ENCODE measurements around the gene JADE3.

Gene JADE3

DNA sequence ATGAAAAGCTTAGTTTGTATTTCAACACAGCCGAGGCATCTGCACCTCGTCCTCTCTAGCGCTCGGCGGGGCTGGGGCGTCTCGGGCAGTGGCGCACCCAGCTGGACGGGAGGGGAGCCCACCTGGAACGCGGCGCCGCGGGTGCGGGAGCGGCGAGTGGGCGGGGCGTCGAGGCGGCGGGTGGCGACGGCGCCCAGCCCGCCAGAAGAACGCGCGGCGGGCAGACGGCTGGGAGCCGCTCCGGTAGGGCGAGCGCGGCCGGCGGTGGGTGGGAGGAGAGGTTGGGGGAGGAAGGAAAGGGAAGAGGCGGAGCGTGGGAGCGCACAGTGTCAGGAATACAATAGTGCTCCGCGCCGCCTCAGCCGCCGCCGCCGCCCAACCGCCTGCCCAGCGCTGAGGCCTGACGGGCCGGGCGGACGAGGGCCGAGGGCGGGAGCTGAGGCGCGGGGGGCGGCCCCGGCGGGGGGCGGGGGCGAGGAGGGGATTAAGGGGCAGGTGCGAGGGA, at the start of gene JADE3:
JADE3 (plus strand) TSS at position 324 of the 505 bp plus-strand sequence. CDS start 72,474 bp downstream, outside the sequence.
- peak in 2 of 4 experiments; percentile 1 for DNase-seq

DNA sequence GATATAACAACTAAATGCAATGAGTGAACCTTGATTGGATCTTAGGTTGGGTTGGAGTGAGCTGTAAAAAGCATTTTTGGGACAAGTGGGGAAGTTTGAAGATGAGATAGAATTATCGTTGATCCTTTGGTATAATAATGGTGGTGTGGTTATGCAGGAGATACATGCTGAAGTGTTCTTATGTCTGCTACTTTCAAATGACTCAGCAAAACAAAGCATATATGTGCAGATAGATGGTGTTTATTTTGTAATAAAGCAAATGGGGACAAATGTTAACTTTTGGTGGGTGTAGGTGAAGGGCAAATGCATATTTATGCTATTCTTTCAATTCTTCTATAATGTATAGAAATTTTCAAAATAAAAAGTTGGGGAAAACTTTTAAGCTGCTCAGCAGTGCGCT, 49.1 kb upstream of the JADE3 start:
- DNase-seq: no peak

DNA sequence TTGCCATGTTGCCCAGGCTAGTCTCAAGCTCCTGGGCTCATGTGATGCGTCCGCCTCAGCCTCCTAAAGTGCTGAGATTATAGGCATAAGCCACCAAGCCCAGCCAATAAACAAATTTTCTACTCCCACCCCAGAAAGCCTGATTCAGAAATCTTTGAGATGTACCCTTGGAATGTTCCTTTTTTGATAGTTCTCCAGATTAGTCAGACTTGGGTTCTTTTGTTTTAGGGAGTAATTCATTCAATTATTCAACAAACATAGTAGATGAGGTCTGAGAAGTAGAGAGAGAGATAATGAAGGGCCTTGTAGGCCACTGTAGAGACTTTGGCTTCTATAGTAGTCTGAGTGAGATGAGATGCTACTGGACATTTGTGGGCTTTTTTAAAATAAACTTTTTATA, 47.6 kb upstream of the JADE3 start:
- DNase-seq: no peak

DNA sequence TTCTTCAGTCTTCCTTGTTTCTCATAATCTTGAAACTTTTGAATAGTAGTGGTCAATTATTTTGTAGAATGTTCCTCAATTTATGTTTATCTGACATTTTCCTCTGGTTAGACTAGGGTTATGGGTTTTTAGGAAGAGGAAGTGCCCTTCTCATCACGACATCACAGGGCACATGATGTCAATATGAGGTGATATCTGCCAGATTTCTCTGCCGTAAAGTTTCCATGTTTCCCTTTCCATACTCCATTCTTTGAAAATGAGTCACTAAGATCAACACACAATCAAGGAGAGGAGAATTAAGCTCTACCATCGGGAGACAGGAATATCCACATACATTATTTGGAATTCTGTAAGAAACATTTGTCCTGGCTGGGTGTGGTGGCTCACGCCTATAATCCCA, 46.9 kb upstream of the JADE3 start:
- no peak for DNase-seq

DNA sequence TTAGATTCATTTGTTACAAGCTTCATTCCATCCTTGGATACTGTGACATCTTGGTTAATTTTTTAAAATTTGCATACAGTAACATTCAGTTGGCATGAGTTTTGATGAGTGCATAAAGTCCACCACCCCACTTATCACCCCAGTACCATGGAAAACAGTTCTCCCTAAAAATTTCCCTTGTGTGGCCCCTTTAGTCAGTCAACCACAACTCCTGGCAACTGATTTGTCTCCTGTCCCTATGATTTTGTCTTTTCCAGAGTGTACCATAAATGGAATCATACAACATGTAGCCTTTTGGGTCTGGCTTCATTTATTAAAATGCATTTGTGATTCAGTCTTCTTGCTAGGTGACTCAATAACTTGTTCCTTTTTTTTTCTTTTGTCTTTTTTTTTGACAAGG, 45.5 kb upstream of the JADE3 start:
- DNase-seq: no peak

DNA sequence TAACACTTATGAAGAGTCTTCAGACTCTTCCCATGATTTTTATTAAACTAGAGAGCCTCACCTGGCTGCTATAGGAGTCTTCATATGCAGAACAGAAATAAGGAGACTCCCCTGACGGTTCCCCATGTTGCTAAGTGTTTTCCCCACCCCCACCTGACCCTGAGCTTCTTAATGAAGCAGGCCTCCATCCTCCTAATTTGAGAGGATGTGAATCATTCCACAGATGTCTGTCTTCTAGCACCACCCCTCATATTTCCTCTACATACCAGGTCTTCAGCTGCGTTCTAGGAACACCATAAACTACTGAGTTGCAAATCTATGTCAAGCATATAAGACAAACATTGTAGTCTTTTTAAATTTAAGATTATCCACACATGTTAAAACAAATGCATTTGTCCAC, 38.5 kb upstream of the JADE3 start:
- no peak for DNase-seq

DNA sequence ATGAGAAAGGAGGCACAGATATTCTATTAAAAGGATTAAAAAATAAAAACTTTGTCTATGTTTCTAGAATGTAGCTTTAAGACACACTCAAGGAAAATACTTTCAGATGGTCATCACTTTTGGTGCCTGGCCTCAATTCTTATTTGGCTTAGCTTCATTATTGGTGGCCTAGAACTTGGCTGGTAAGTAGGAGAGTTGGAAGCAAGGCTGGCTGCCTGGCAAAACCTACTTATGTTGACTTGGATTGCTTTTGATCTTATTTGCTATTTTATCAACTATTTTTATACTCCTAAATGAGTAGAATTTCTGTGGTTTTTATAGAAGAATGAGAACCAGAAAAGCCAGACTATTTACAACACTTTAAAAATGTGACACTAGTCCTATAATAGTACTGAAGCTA, 35.3 kb upstream of the JADE3 start:
- no peak for DNase-seq

DNA sequence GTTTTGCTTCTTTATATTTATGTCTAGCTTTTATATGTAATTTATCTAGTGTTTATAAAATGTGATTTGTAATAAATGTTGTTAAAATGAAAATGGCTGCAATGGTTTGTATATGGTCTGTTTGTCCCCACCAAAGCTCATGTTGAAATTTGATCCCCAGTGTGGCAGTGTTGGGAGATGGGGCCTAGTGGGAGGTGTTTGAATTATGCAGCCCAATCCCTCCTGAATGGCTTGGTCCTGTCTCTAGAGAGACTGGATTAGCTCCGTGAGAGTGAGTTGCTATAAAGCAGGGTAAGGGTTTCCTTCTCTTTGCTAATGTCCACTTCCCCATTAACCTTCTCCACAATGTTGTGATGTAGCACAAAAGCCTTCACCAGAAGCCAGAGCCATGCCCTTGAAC, 30.0 kb upstream of the JADE3 start:
- no peak for DNase-seq

DNA sequence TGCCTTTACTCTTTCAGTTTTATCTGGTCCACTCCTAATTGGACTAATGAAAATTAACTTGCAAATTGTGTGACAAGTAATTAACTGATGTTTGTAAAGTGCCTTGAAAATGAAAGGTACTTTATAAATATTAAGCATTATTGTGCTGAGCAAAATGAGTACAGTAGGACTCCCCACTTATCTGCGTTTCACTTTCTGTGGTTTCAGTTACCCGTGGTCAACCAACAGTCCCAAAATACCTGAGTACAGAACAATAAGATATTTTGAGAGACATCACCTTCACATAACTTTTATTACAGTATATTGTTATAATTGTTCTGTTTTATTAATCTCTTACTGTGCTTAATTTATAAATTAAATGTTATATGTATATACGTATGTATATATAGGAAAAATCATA, 27.4 kb upstream of the JADE3 start:
- DNase-seq: no peak

DNA sequence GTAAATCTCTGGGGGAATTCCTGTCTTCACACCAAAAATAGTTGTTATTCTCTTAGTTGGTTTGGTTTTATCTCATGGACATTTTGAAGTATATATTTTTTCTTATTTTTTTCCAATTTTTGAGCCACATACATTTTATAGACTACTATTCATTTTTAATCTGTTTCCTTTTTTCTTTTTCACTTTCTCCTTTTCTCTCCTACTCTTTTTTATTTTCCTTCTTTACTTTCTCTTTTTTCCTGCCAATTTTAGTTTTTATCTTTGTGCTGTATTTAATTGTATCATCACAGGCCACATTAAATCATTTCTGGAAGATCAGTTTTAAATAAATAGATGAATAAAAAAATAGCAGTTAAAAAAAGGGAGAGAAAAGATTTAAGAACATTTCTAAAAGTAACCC, 14.0 kb upstream of the JADE3 start:
- no peak for DNase-seq

DNA sequence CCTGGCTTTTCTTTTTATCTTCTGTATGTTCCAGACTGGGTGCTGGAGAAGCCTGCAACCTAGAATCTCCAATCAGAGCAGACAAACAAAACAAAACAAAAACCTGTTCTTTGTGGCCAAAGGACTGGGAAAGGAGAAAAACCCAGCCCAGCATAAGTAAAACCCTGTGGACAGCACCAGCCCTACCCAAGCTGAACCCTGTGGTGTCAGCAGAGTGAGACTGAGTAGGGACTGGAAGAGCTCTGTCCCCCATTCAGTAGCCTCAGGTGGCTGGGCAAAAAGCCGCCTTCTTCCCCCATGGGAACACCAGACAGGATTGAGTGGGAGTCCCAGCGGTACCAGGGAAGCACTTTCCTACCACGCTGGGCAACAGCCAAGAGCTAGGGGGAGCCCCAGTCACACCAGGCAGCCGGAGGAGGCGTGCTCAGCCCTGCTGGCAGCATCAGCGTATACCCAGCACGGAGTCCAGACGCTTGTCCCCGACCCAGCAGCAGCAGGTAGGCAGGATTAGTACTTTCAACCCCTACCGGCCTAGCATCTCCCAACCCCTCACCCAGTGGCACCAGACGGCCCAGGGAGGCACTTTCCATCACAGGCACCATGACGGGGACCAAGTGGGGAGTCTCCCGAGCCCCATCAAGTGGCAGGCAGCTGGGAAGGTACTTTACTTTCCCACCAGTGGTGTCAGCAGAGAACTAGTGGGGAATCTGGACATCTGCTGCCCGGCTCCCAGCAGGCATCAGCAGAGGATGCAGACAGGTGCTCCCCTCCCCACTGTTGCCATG, 8.6 kb upstream of the JADE3 start:
- DNase-seq: peak in 3 of 4 experiments; percentile 0 to 8 (median 1)

DNA sequence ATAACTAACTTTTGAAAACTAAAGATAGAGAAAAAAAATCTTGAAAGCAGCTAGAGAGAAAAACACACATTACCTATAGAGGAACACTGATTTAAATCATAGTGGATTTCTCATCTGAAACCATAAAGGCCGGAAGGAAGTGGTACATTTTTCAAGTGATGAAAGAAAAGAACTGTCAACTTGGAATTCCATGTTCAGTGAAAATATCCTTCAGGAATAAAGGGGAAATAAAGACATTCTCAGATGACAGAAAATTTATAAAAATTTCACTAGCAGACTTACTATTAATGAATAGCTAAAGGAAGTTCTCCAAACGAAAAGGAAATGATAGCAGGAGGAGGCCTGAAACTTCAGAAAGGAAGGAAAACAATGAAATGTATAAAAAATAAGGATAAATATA, 7.6 kb upstream of the JADE3 start:
- no peak for DNase-seq

DNA sequence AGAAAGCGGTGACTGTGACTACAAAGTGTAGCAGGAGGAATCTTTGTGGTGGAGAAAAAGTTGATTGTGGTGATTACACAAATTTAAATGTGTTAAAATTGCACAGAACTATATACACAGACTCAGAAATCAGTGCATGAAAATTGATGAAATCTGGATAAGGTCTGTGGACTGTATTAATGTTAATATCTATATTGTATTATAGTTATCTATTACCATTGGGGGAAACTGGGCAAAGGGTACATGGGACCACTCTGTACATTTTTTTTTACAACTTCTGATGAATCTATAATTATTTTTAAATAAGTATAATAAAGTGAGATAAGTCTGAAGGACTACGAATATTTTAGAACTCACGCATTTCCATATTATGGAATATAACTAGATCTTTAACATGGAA, 1.8 kb upstream of the JADE3 start:
- no peak for DNase-seq

DNA sequence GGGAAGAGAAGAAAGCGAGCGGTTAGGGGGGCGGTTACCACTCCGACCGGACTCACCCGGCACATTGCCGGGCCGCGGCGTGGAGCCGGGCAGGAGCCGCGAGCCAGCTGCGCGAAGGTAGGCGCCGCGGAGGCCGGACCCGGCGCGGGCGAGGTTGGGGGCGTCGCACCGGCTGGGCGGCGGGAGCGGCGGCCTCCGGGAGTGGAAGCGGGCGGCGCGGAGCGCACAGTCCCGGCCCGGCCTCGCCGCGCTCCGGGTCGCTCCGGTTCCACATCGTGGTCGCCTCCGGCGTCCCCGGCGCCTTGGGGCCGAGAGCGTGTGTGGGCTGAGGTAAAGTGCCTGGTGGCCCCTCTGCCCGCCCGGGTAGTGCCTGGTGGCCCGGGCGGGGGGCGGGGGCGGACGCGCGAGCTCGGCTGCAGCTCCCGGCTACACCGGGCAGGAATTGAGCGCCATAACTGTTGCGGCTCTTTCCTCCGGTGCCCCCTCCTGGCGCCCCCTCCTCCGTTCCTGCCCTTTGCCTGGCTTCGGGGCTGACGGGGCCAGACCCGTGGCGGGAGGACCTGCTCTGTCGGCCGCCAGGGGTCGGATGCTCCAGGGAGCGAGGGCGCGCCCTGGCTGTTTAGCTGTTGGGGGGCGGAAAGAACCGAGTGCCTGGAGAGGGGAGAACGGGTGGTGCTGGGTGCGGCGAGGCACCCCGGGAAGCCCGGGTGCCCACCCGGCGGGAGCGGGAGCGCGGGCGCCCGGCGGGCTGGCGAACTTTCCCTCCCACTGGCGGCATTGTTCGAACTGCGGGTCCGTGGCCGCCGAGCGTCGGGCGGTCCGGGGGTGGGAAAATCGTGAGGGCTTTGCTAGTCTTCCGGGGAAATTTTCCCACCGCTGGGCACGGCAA, 626 bp downstream of the JADE3 start:
- DNase-seq: peak in 3 of 4 experiments; percentile 1 to 4 (median 3)

DNA sequence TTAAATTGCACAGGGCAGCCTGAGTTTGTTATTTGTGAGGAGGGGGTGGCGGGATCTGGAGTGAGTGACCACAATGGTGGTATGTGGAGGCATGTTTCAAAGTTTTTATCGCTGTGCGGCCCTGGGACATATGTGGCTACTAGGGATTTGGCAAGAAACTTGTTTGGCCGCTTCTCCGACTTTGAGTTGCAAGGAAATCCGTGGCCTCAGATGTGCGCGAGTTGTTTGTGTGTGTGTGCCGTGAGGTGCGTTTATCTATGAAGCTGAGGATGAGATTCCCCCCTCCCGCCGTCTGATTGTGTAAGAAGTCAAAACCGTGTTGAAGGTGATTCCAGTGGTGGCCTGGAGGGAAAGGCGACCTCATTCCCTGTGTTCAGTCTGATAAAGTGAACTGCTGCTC, 1.4 kb downstream of the JADE3 start:
- DNase-seq: no peak

DNA sequence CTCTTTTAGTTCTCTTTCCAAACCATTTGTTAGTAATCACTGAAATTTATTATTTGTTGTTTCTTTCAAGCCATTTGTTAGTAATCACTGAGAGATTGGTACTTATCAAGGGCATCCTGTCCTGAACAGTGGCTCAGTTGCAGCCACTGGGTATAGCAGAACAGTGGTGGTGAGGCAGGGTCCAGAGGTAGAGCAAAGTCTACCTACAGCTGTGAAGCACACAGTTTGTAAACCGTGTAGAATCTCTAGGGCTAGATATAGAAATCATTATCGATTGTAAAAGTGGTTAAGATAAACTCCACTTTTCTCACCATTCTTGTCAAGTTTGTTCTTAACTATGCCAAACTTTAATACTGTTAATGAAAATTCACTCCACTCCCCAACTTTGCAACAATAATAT, 4.1 kb downstream of the JADE3 start:
- no peak for DNase-seq

DNA sequence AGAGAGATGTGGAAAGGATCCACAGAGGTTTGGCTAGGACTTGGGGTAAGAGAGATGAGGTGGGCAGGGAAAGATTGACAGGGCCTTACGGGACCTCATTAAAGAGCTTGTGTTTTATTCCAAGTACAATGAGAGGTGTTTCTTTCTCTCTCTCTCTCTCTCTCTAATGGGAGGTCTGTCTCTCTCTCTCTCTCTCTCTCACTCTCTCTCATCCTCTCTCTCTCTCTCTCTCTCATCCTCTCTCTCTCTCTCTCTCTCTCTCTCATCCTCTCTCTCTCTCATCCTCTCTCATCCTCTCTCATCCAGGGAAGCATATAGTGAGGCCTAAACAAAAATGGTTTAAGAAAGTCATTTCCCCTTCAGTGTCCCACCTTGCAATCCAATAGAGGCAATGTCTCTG, 5.4 kb downstream of the JADE3 start:
- DNase-seq: no peak

DNA sequence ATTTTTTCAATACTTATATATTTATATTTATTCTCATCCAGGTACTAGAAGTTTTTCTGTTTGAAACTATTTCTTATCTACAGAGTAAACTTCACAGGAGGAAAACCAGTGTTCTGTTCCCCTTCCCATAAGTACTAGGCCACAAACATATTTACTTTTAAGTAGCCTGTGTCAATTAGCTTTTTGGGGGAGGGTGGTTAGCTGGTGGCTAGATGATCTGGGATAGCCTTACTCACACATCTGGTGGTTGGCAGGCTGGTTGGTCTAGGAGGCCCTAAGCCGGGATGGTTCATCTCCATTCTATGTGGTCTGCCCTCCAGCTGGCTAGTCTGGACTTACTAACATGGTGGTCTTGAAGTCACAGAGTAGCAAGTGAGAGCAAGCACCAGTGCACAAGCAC, 6.2 kb downstream of the JADE3 start:
- DNase-seq: no peak

DNA sequence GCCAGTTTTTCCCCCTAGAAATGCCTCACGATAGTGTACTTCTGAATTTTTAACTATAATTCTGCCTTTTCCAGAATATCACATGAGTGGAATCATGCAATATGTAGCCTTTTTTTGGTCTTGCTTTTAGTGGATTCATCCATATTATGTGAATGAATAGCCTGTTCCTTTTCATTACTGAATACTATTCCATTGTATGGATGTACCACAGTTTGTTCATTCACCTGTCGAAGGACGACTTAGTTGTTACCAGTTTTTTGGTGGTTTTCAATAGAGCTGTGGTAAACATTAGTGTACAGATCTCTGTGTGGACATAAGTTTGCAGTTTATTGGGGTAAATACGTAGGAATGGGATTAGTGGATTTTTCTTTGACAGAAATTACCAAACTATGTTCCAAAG, 8.0 kb downstream of the JADE3 start:
- DNase-seq: no peak

DNA sequence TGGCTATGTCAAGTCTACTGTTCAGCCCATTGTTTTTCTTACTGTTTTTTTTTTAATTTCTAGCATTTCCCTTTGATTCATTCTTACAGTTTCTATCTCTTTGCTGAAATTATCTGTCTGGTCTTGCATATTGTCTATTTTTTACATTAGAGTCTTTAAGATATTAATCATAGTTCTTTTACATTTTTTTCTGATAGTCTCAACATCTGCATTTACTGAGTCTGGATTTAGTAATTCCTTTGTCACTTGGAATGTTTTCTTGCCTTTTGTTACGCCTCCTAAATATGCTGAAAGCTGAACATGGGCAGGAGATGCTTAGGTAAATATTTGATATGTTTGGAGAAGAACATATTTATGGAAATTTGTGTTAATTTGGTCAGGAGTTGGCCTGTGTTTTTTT, 10.4 kb downstream of the JADE3 start:
- DNase-seq: no peak

DNA sequence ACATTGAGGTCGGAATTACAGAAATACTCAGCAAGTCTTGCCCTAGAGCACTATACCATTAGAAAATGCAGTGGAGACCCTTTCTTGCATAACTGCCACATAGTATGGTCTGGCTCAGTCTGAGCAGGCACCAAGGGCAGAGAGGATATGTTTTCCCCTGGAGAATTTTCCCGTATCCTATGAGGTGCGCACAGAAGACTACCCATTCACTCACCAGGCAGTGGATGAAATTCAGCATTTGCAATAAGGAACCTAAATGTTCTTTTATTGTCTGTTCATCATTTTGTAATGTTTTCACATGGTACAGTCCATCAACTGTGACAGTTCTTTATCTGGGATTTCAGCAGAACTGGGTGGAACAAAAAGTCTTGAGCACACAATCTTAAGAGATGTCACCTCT, 15.5 kb downstream of the JADE3 start:
- no peak for DNase-seq

DNA sequence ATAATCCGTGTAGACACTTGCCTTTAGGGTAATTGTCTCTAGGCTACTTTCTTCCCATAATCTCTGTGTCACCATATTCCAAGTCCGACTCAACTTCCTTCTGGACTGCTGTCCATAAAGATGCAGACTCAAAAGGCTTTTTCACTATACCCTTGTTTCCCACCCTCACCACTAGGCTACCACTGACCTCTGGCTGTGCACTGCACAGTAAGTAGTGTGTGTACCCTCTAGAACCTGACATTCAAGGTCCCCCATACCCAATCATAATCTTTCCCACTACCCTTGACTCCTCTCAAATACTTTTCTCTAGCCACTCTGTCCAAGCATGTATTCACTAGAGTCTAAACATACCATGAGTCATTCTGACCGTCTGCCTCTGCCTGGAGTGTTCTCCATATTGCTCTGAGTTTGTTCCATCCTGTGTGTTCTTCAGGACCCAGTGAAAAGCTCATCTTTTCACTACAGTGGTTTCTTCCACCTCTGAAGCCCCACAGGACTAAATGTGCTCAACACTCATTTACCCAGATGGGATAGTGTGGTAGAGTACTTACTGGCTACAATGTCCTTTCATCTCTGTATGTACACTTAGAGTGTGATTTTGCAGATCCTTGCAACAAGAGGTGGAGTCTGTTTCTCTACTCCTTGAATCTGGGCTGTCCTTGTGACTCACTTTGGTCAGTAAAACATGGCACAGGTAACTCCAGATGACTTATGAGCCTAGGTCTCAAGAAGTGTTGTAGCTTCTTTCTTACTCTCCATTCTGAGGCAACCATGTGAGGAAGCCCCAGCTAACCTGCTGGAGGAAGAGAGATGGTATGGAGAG, 17.4 kb downstream of the JADE3 start:
- DNase-seq: no peak

DNA sequence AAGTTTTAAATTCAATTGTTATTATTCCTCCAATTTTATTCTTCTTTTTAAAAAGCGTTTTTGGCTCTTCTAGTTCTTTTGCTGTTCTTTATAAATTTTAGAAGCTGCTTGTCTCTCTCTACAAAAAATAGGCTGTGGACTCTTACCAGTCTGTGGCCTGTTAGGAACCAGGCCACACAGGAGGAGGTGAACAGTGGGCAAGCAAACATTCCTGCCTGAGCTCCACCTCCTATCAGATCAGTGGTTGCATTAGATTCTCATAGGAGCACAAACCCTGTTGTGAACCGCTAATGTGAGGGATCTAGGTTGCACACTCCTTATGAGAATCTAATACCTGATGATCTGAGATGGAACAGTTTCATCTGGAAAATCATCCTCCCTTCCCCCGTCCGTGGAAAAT, 23.1 kb downstream of the JADE3 start:
- DNase-seq: no peak

All from activated CD4-positive, CD25-positive, alpha-beta regulatory T cell (primary cell).